Fibroblast of upper back skin (primary cell): ENCODE data around the gene AUTS2.

ENCODE experiments used
- DNase-seq: peaks from one replicate; pipeline ENCODE4 v3.0.0-alpha.2; 2013

AUTS2 gene

DNA sequence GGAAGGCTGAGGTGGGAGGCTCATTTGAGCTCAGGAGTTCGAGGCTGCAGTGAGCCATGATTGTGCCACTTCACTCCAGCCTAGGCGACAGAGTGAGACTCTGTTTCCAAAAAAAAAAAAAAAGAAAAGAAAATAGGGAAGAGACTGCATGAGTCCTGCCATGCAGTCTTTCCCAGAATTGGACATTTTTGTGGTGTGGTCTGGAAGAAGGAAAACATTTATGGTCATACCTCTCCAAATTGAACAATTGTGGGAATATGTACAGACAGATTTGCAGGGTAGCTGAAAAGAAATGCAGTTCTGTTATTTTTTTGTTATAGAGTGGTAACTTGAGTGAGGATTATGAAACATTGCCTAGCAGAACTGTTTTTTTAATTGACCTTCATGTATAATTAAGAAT is 198.1 kb downstream of the AUTS2 start:
- peak; percentile 68 for DNase-seq

DNA sequence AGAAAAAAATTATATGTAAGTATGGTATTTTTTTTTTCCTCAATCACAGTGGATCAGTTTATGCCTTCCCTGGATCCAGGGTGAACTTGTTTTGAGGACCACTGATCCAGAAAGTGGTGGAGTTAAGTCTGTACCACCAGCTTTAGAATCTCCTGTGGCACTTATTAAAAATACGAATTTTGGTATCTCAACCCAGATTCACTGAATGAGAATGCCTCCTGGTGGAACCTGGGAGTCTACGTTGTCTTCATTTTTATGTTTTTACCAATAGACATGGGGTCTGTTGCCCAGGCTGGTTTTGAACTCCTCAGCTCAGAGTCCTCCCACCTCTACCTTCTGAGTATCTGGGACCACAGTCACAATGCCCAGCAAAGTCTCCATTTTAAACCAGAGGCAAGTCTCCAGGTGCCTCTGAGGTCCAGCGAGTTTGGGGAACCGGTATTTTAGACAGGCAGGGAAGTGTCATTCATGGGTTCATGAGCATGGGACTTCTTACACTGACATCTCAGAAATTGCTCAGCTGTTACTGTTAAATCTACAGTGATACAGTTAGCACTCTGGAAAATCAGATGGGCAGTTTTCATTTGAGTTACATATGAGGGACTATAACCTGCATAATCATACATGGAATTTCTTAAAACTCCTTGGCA is 200.9 kb downstream of the AUTS2 start:
- no peak for DNase-seq

DNA sequence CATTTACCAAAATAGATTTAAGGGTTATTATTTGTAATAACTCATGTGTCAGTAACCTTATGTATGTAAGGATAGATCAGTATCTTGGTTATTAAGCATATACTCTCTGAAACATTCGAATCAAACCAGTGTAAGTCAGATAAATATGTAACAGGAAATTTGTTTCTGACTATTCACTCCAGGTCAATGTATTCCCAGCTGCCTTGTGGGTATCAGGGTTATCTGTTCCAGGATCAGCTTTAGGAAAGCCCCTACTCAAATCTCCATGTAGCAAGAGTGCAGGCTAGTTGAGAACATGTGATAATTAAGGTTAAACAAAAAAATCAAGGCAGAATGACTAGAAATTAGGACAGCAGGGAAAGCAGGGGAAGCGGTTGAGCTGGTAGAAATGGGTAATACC is 201.7 kb downstream of the AUTS2 start:
- DNase-seq, result no peak

DNA sequence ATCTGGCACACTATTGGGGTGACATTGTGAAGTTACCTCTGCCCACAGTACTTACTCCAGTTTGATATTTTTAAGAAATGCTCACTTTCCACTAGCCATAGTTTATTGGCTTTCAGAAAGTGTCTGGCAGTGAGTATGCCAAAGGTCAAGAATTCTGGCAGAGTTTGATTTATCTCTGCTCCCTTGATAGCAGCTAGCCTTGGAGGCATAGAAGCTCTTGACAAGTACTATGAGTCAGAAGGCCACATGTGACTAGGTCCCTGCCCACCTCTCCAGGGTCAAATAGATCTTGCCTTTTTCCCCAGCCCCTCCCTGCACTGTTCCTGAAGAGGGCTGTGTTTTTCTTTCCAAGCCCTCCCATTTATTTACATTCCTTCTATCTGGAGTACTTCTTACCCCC is 202.2 kb downstream of the AUTS2 start:
- peak; percentile 57 for DNase-seq

DNA sequence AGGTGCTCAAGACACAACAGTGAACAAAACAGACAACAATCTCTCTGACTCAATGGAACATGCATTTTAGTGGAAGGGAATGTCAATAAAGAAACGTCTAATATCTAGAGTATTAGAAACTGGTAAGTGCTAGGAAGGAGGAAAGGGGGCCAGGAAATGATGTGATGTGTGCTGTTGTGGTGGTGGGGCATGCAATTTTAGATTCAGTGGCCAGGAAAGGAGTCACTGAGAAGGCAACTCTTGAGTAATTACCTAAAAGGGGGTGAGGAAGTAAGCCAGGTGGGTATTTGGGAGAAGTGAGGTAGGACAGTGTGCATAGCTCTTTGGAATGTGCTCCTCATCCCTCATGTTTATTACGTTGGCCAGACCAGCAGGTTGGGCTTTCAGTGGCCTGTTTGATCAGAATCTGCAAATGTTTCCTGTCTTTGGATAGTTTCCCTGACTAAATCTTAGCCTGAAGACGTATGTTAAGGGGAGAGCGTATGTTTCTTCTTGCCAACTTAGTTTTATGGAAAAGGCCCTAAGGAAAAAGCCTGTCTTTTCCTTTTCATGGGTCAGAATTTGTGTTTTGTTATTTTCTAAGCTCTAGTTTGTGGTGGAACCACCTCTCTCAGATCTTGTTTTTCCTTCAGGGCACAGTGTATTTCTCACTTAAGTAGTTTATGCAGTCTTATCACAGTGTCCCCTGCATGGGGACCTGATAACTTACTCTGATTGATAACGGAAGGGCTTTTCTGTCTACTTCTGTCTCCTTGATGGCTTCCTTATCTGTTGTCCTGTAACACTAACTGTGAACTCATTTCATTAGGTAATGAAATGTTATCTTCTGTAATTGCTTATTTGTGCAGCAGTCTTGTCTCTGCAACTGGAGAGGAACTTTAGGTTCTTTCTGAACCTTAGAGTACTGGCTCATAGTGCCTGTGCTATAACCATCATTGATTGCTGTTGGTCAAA is 203.7 kb downstream of the AUTS2 start:
- no peak for DNase-seq

DNA sequence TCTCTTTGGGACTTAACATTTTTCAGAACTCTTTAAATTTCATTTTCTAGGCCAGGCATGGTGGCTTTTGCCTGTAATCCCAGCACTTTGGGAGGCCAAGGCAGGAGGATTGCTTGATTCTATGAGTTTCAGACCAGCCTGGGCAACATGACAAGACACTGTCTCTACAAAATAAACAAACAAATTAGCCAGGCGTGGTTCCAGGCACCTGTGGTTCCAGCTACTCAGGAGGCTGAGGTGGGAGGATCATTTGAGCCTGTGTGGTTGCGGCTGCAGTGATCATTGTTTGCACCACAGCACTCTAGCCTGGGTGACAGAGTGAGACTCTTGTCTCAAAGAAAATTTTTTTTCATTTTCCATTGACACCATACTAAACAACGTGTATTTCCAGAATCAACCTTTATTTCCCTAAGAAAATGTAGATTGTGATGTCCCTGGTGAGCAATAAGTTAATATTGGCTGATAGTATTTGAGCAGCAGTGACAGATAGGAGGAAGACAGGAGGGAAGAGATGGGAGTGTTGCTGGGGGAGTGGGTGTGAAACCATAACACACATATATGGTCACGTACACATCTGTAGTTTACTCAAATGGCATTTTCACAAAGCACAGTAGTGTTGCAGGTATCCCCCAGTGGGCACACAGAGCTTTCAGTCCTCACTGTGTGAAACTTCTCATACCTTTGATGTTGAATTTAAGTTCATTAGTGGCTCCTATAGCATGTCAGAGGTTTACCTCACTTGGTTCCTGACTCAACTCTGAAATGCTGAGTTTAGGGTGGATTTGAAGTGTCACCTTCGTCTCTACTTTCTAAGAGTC is 205.6 kb downstream of the AUTS2 start:
- no peak for DNase-seq

DNA sequence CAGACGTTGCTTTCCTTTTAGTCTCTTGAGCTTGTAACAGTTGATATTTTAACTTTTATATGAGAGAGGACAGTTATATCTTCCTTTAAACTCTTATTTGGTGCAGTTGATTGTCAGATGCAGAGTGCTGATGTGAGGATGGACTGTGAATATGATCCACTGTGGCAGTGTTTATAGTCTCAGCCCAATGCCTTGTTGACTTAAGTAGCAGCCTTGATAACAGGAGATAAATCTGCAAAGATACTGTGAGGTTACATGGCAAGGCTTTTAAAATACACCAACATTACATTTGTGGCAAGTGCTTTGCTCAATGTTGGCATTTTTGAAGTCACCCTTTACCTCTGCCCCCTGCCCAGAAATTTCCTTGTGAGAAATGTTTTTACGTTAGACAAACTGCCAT is 206.7 kb downstream of the AUTS2 start:
- no peak for DNase-seq

DNA sequence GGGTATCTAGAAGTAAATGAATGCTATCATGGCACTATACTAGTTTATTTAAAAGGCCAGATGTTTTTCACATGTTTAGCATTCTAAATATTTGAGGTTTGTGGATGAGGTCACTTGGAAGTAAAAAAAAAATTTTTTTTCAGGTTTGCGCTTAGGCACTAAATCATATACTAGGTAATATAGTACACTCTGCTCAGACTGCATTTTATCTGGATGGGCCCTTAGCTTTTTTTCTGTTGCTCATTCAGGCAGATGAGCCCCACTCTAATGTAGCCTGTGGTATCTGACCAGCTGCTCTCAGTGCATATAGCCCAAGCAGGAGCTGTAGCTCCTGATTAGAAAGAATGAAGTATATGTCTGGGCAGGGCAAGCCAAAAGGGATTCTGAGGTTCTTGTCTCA is 210.1 kb downstream of the AUTS2 start:
- peak; percentile 72 for DNase-seq

DNA sequence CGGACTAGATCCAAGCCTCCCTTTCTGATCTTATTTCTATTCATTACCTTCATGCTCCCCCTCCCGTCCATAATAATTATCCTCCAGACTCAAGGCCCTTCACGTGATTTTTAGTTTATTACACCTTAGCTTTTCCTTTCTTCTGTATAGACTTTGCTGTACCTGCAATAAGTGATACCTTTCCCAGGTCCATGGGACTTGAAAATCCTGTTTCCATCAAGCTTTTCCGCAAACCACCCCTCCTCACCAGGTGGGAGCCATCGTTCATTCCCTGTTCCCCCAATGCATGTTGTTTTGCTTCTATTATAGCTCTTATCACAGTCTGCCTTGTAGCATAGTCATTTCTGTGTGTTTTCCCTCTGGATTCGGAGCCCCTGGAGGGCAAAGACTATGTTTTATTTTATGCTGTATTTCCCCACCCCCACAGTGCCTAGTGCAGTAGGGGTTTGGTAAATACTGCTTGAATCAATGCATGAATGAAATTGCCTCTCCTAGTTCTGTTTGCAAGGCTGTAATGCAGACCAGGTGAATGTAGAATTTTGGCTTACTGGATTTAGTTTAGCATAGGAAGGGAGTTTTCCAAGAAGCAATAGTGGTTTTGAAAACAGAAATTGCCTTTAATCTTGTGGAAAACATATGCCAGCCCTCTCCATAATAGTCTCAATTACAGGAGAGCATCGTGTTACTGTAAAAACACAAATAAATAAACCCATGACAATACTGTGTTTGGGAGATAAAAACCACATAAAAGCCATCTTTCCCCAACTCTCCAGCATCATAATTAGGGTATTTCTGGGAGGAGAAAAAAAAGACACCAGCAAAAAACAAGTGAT is 213.4 kb downstream of the AUTS2 start:
- no peak for DNase-seq

DNA sequence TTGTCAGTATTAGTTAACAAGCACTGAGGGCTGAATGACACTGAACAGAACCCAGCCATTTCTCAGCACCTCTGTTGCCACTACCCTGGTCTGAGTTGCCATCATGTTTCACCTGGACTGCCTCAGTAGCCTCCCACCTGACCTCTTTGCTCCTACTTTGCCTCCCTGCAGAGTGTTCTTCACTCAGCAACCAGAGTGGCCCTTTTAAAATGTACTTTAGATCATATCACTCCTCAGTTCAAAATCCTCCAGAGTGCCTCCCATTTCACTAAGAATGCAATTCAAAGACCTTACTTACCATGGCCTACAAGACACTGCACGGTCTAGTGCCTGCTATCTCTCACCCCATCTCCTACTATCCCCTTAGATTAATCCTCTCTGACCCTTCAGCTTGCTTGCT is 214.5 kb downstream of the AUTS2 start:
- DNase-seq, result no peak

DNA sequence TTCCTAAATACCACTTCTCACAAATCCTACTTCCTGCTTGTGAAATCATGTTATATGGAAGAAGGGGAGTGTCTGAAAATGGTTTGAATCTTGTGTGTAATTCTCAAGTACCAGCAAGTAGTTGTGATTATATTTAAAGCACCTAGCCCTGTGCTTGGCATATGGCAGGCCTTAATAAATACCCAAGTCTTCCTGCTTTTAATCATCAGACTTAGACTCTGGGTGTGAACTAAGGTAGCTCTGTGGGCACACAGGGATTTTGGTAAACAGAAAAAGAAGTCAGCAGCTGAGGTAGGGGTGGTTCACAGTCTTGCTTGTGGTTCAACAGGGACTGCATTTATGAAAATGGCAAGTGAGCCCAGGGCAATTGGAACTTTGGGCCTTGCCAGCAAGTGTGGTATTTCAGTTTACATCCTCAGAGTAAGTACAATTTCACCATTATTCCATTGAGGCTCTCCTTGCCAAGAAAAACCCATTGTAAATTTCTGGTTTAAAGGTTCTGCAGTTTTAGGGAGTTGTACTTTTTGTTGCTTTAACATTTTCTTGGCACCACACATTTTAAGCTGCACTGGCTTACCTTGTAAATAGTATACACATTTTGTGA is 215.5 kb downstream of the AUTS2 start:
- DNase-seq, result no peak

DNA sequence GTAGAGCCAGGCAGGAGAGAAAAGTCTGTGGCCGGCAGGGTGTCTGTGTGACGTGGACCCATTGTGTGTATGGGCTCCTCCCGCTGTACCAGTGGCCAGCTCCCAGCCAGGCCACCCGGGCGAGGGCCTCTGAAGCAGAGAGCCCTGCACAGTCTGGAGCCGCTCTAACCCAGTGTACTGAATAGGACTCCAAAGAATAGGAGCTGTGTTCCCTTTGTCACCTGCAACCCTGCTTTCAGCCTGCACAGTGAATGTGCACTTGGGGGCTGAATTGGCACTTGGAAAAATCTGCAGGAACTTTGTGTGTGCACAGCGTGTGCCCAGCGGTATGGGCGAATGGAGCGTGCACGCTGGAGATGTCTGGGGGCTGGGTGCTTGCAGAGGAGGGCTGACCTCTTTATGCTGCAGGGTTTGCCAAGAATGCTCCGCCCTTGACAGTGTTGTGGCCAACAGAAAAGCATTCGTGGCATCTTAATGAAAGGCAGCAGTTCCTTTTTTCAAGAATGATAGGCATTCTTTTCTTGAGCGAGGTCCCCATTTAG is 216.2 kb downstream of the AUTS2 start:
- DNase-seq, result peak; percentile 89

DNA sequence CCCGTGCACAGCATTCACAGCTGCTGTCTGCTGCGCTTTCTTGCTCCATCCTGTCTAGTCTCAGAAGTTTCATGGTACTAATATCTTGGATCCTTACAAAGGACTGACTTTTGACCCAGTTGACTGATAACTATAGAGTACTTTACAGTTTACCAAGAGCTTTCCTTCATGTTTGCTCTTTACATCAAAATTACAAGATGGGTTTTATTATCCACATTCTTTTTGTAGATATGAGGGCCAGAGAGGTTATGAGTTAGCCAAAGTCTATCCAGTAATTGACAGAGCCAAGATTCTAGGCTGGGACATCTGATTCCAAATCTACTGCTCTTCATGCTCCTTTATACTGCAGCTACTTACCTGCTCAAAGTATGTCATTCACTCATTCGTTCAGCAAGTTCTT is 218.2 kb downstream of the AUTS2 start:
- DNase-seq, result no peak

DNA sequence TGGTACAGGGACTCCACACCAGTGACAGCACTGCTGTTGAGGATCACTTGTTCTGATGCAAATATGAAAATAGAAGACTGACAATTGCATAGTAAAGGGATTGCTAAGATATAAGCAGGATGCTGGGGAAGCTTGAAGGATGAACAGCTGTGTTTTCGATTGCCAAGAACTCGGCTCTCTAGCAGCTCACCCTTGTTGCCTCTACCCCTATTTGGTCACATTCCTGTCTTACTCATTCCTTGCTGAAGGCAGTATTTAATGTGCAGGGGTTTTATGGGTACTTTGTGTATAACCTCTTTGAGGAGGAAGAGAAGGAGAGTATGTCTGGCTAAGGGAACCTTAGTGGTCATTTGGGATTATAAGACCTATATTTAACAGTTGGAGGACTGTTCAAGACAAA is 218.8 kb downstream of the AUTS2 start:
- DNase-seq, result peak; percentile 94

DNA sequence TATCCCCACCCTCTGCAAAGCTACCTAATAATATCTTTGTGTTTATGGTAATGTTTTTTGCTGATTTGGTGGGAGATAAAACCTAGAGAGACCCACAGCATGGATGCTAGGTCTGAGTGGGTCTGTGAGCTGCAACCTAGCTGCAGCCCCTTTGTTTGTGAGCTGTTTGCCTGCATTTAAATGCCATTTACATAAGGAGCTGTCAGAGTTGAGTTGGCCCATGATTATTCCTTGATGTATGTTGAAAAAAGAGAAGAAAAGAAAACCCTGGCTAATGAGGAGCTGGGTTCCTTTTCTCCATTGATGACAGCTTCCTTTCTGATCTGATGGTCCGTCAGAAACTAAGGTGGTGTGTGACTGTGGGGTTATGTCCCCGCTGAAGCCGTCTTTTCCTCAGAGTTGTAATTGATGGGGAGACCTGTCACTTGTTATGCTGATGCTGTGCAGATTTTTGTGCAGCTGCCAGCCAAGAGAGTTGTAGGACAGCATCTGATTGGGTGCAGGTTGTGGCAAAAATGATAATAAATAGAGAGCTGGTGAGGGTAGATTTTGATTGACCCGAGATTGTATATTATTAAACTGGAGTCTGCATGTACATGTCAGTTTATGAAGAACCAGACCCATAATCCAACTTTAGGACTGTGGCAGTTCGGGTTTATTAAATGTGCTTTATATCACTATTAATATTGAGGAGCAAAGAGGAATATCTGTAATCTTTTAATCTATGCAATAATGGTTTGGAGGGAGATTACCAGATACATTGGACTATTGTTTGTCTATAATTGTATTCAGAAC is 219.8 kb downstream of the AUTS2 start:
- no peak for DNase-seq

DNA sequence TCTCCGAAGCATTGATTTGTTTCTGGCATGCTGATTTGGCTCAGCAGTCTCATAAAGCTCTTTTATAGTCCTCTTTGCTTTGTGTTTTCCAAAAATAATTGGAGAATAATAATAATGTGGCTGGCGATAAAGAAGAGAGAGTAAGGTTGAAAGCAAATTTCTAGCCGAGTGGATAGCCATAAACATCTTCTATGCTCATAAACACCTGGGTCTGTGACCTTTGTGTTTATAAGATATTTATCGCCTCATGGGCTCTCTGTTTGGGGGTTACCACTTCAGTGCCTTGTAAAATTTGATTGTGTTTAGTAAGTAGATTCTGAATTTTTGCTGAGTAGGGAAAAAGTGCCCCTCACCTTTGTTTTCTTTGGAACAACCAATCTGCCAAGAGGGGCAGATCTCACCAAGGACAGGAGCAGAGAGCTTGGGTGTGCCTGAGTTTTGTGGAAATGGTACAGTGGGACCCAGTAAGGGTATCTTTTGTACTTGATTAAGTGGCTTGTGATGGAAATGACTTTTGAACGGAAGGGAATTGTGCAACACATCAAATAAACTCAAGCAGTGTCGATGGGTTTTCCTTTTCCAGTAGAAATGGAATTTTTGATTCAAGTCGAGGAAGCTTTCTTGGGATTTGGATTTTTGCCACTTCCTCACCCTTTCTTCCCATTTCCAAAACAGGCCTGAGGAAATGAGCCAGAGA is 220.5 kb downstream of the AUTS2 start:
- DNase-seq, result no peak

DNA sequence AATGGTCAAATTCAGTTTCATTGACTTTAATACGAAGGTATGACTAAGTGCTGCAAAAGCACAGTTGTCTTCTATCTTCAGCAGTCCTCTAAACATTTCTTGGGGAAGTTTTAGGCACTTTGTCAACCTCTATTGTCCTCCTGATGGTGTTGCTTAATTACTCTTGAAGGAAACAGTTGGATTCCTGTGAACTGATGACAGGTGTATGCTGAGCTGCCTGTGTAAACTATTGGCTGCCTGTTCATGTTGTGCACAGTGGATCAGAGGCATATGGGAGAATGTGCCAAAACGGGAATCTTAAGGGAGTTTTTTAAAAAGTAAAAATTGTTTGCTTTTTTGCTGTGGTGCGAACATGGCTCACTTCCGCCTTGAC is 221.0 kb downstream of the AUTS2 start:
- no peak for DNase-seq

DNA sequence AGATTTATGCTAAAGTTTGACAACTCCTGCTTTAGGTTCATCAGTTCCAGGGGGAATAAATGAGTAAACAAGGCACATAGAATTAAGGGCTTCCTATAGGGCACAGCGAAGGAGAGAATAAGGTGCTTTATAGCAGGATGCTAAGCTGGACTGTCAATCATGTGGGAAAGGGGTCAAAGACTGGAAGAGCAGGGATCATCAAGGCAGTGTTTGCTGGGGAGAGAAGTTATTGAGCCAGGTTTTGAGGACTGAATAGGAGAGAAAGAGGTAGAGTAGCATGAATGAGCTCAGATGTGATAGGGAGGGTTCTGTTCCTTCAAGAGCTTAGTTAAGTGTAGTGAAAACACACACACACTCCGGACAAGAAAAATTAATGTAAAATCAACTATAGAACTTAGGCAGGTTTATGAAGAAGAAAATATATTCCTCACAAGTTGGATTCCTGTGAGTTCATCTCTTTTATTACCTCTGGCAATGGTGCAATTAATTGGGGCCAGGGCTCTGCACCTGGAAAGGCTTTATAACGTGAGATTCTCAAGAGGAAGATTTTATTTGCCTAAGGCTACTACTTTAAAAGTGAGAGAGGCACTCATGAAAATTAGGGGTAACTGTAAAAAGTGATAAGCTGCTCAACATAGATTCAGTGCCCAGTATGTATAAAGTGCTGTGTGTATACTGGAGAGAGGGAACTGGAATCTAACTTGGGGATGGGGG is 222.4 kb downstream of the AUTS2 start:
- no peak for DNase-seq

DNA sequence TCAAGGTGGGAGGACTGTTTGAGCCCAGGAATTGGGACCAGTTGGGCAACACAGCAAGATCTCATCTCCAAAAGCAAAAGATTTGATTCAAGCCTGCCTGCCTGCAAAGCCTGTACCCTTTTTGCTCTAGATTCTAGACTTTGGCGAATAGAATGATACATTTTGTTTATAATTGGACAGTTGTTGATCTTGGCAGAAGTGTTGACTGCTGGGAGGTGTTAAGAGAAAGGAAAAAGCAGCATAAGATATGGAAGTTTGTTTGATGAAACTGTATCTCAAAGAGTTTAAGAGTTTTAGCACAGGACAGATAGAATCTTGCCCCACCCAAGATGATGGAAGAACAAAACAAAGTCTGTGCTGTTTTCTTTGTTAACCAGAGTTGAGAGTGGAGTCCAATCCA is 224.1 kb downstream of the AUTS2 start:
- no peak for DNase-seq
